IMR-90 (cell line): Measurements from ENCODE around the gene BRCA2. TPM values are rescaled to one million over a fixed set of nuclear protein-coding genes. Genes with fewer than 3 reads are reported as not detected.

Experiments used
- ATAC-seq: fragments of 200-7000 bp; cut with Tn5 transposase; 2 replicates; pipeline ENCODE4 v1.9.1; 2020; ENCODE audit warnings: low read depth, mild to moderate bottlenecking, moderate library complexity
- BruUV-seq: library from RNA; stranded (reverse); fragments of 400-500 nt; replicated peaks from 2 replicates; lab custom pipeline; 2021; lab: Mats Ljungman, UMichigan
- CTCF ChIA-PET: fragments of 300-600 bp; formaldehyde crosslinking; extraction: SDS; loops from one replicate; lab custom pipeline; 2021; ENCODE audit warnings: antibody characterized with exemption; lab: Yijun Ruan, JAX
- POLR2A ChIA-PET: fragments of 300-600 bp; sonication (Branson Sonifier 250); formaldehyde crosslinking; loops from one replicate; lab custom pipeline; 2022; ENCODE audit warnings: antibody characterized with exemption; ENCODE audit not compliant: unreplicated experiment; lab: Charles Lee
- DNase-seq: peaks from one replicate; pipeline ENCODE4 v3.0.0; 2013
- H2AFZ ChIP-seq: replicated peaks from 2 replicates; pipeline ENCODE3; 2013; ENCODE audit warnings: low read length, mild to moderate bottlenecking; ENCODE audit not compliant: poor library complexity
- H2AK5ac ChIP-seq: 2 replicates; pipeline ENCODE4 v1.6.1; 2013; ENCODE audit warnings: low read depth, low read length, inconsistent platforms
- H2AK9ac ChIP-seq: replicated peaks from 2 replicates; pipeline ENCODE3; 2013; ENCODE audit warnings: mild to moderate bottlenecking, low read depth, low read length, moderate library complexity; ENCODE audit not compliant: poor library complexity
- H2BK120ac ChIP-seq: 2 replicates; pipeline ENCODE4 v1.6.1; 2013; ENCODE audit warnings: low read depth, low read length, inconsistent platforms
- H2BK15ac ChIP-seq: 3 replicates; pipeline ENCODE4 v1.6.1; 2013; ENCODE audit warnings: low read depth, low read length, inconsistent platforms
- H2BK20ac ChIP-seq: 2 replicates; pipeline ENCODE4 v1.6.1; 2013; ENCODE audit warnings: low read depth, mild to moderate bottlenecking, inconsistent platforms, low read length, moderate library complexity
- H2BK5ac ChIP-seq: 2 replicates; pipeline ENCODE4 v1.6.1; 2013; ENCODE audit warnings: mild to moderate bottlenecking, low read depth, low read length, inconsistent platforms; ENCODE audit not compliant: poor library complexity, severe bottlenecking
- H3K14ac ChIP-seq: replicated peaks from 2 replicates; pipeline ENCODE4 v1.6.1; 2013; ENCODE audit warnings: low read depth, low read length, inconsistent platforms
- H3K18ac ChIP-seq: 2 replicates; pipeline ENCODE4 v1.6.1; 2013; ENCODE audit warnings: low read depth, low read length, control low read depth
- H3K23ac ChIP-seq: 2 replicates; pipeline ENCODE4 v1.6.1; 2013; ENCODE audit warnings: low read depth, low read length, inconsistent platforms
- H3K27ac ChIP-seq: 2 replicates; pipeline ENCODE4 v1.5.1; 2013; ENCODE audit warnings: mild to moderate bottlenecking, control low read depth, low read length; ENCODE audit not compliant: insufficient read depth
- H3K27me3 ChIP-seq: 2 replicates; pipeline ENCODE4 v1.6.1; 2013; ENCODE audit warnings: low read length; ENCODE audit not compliant: control insufficient read depth, insufficient read depth
- H3K36me3 ChIP-seq: 2 replicates; pipeline ENCODE4 v1.6.1; 2013; ENCODE audit warnings: low read length, mixed read lengths; ENCODE audit not compliant: control insufficient read depth, insufficient read depth
- H3K4ac ChIP-seq: 2 replicates; pipeline ENCODE4 v1.6.1; 2013; ENCODE audit warnings: low read depth, low read length, inconsistent platforms
- H3K4me1 ChIP-seq: 2 replicates; pipeline ENCODE4 v1.6.1; 2013; ENCODE audit warnings: low read length, mixed read lengths; ENCODE audit not compliant: control insufficient read depth, insufficient read depth
- H3K4me2 ChIP-seq: 2 replicates; pipeline ENCODE4 v1.6.1; 2013; ENCODE audit warnings: low read depth, mild to moderate bottlenecking, control low read depth, low read length, moderate library complexity
- H3K4me3 ChIP-seq: 2 replicates; pipeline ENCODE4 v1.5.1; 2013; ENCODE audit warnings: low read depth, mild to moderate bottlenecking, control low read depth, low read length, moderate library complexity; ENCODE audit not compliant: insufficient read depth
- H3K56ac ChIP-seq: 2 replicates; pipeline ENCODE4 v1.6.1; 2013; ENCODE audit warnings: low read length, inconsistent platforms; ENCODE audit not compliant: insufficient read depth; ENCODE audit errors: extremely low read depth
- H3K79me1 ChIP-seq, 2 experiments: 2 replicates each; pipeline ENCODE4 v1.6.1; 2013; ENCODE audit warnings: low read length in 2 of 2, inconsistent platforms in 1 of 2, low read depth in 1 of 2
- H3K9ac ChIP-seq: 2 replicates; pipeline ENCODE4 v1.6.1; 2013; ENCODE audit warnings: low read depth, low read length, control low read depth
- H3K9me1 ChIP-seq: 2 replicates; pipeline ENCODE4 v1.6.1; 2013; ENCODE audit warnings: low read length, inconsistent platforms; ENCODE audit not compliant: insufficient read depth
- H3K9me3 ChIP-seq: 2 replicates; pipeline ENCODE4 v1.6.1; 2013; ENCODE audit warnings: low read length; ENCODE audit not compliant: control insufficient read depth, insufficient read depth
- H4K20me1 ChIP-seq: 2 replicates; pipeline ENCODE4 v1.6.1; 2013; ENCODE audit warnings: low read length, inconsistent platforms; ENCODE audit not compliant: insufficient read depth
- H4K5ac ChIP-seq: 2 replicates; pipeline ENCODE4 v1.6.1; 2013; ENCODE audit warnings: mild to moderate bottlenecking, low read depth, low read length, control low read depth
- H4K8ac ChIP-seq, 2 experiments: 2 replicates each; pipeline ENCODE4 v1.6.1; 2013; ENCODE audit warnings: low read depth in 2 of 2, low read length in 2 of 2, control low read depth in 1 of 2, inconsistent platforms in 1 of 2
- H4K91ac ChIP-seq: 2 replicates; pipeline ENCODE4 v1.6.1; 2013; ENCODE audit warnings: low read depth, low read length, inconsistent platforms; ENCODE audit not compliant: insufficient read depth
- CEBPB ChIP-seq: IDR thresholded peaks from 2 replicates; pipeline ENCODE4 v1.6.1; 2012; ENCODE audit warnings: low read depth, low read length, improper control_type of control experiment
- NFE2L2 ChIP-seq: fragments of 150-350 bp; IDR thresholded peaks from 2 replicates; pipeline ENCODE4 v1.6.1; 2016; ENCODE audit warnings: low read depth, mild to moderate bottlenecking, low read length
- SMC3 ChIP-seq: fragments of 150-350 bp; IDR thresholded peaks from 2 replicates; pipeline ENCODE4 v1.6.1; 2016; ENCODE audit warnings: low read depth, mild to moderate bottlenecking, antibody characterized with exemption, low read length, moderate library complexity
- WGBS, 2 experiments: methylation state at CpG; one replicate each; pipeline versions ENCODE4 v1.1.5 to v1.1.7; 2013; ENCODE audit warnings: missing lambda C conversion rate in 2 of 2; ENCODE audit not compliant: insufficient read length in 1 of 2; ENCODE audit errors: extremely low coverage in 2 of 2; 5-methylcytosine and 5-hydroxymethylcytosine counted together
- dilution Hi-C: fragments of 300-500 bp; cut with HindIII; formaldehyde crosslinking; loops from one replicate; pipeline ENCODE4 v1.14.3; 2018; ENCODE audit warnings: low sequenced_read_pairs; ENCODE audit not compliant: unreplicated experiment
- in situ Hi-C: fragments of 300-500 bp; cut with MboI; formaldehyde crosslinking; loops from 3 replicates; pipeline ENCODE4 v1.14.3; 2019; ENCODE audit warnings: low sequenced_read_pairs, inconsistent platforms, mixed read lengths
- intact Hi-C: fragments of 100-400 bp; cut with micrococcal nuclease; formaldehyde crosslinking; loops from 2 replicates; pipeline ENCODE4 v1.10.0; 2022
- polyA plus RNA-seq, 3 experiments: library from polyadenylated mRNA; depleted of rRNA; stranded (reverse); fragments of >200 nt; gene quantifications; 2 replicates each; pipeline ENCODE4 v1.2.3, GENCODE V29; 2012; ENCODE audit warnings: low replicate concordance in 1 of 3
- total RNA-seq: library from RNA; depleted of rRNA; stranded (reverse); fragments of >200 nt; gene quantifications from 2 replicates; pipeline ENCODE4 v1.2.3, GENCODE V29; 2012
- TF ChIP-seq, protein P1 (sequence below): conservative IDR thresholded peaks from 2 replicates; pipeline ENCODE4 v1.5.1; 2012; ENCODE audit warnings: mild to moderate bottlenecking, low read depth, low read length, improper control_type of control experiment
- TF ChIP-seq, protein P2 (sequence below): fragments of 150-350 bp; IDR thresholded peaks from 2 replicates; pipeline ENCODE4 v1.6.1; 2017; ENCODE audit warnings: mild to moderate bottlenecking, antibody characterized with exemption, low read length, low read depth
- TF ChIP-seq, protein P3 (sequence below): fragments of 150-350 bp; IDR thresholded peaks from 2 replicates; pipeline ENCODE4 v1.6.1; 2016; ENCODE audit warnings: low read depth, mild to moderate bottlenecking, low read length, moderate library complexity, borderline replicate concordance

Gene BRCA2
- total and polyA plus RNA-seq, 2 of the 4 experiments (the other 2 are of a cell fraction), result 2.0 to 9.7 TPM

GRCh38 chr13:32448972-32449371, 133.7 kb downstream of the BRCA2 start:
- H3K9me1 ChIP-seq, result no peaks in the 10 kb centered on the region
- H2BK15ac ChIP-seq, result no peak overlapping the region
- no peaks in the 10 kb centered on the region for H3K79me1 ChIP-seq
- peaks cover 1% of the 10 kb centered on the region; the same call in 1 of the 2 replicates for H3K4me1 ChIP-seq
- no TSS peak for BruUV-seq
- no CpG with 5 or more reads among the region's 1 CpG for WGBS, 2 experiments
- no peaks in the 10 kb centered on the region for H3K27me3 ChIP-seq
- H3K18ac ChIP-seq, result no peak overlapping the region
- ChIA-PET CTCF (no interaction called here), POLR2A (no interaction called here)
- H3K56ac ChIP-seq, result no peak overlapping the region
- no peak overlapping the region for H3K23ac ChIP-seq
- TF ChIP-seq, protein P1, sequence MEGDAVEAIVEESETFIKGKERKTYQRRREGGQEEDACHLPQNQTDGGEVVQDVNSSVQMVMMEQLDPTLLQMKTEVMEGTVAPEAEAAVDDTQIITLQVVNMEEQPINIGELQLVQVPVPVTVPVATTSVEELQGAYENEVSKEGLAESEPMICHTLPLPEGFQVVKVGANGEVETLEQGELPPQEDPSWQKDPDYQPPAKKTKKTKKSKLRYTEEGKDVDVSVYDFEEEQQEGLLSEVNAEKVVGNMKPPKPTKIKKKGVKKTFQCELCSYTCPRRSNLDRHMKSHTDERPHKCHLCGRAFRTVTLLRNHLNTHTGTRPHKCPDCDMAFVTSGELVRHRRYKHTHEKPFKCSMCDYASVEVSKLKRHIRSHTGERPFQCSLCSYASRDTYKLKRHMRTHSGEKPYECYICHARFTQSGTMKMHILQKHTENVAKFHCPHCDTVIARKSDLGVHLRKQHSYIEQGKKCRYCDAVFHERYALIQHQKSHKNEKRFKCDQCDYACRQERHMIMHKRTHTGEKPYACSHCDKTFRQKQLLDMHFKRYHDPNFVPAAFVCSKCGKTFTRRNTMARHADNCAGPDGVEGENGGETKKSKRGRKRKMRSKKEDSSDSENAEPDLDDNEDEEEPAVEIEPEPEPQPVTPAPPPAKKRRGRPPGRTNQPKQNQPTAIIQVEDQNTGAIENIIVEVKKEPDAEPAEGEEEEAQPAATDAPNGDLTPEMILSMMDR, result no peak
- TF ChIP-seq NFE2L2, result no peak
- TF ChIP-seq, protein P2, sequence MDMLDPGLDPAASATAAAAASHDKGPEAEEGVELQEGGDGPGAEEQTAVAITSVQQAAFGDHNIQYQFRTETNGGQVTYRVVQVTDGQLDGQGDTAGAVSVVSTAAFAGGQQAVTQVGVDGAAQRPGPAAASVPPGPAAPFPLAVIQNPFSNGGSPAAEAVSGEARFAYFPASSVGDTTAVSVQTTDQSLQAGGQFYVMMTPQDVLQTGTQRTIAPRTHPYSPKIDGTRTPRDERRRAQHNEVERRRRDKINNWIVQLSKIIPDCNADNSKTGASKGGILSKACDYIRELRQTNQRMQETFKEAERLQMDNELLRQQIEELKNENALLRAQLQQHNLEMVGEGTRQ, result no peak
- no peak for TF ChIP-seq SMC3
- TF ChIP-seq, protein P3, sequence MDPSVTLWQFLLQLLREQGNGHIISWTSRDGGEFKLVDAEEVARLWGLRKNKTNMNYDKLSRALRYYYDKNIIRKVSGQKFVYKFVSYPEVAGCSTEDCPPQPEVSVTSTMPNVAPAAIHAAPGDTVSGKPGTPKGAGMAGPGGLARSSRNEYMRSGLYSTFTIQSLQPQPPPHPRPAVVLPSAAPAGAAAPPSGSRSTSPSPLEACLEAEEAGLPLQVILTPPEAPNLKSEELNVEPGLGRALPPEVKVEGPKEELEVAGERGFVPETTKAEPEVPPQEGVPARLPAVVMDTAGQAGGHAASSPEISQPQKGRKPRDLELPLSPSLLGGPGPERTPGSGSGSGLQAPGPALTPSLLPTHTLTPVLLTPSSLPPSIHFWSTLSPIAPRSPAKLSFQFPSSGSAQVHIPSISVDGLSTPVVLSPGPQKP, result no peak
- TF ChIP-seq CEBPB, result no peak
- H2BK20ac ChIP-seq, result no peak overlapping the region
- H2AK9ac ChIP-seq, result no peak overlapping the region
- no peak overlapping the region for H3K4me2 ChIP-seq
- H3K27ac ChIP-seq, result no peak overlapping the region
- no peak overlapping the region for H4K91ac ChIP-seq
- ATAC-seq (0 out of 2 replicates have a peak, but pooled peaks have one; percentile 32), DNase-seq (no peak)
- dilution Hi-C loops, result no loop called here
- in situ Hi-C loops, result no loop called here
- intact Hi-C loops, result loop anchor here (5.0 kb wide), 1 partner anchor 38 kb away; no protein-coding TSS in a partner anchor
- no peaks in the 10 kb centered on the region for H4K20me1 ChIP-seq
- no peak overlapping the region for H3K9ac ChIP-seq
- H2AFZ ChIP-seq, result no peak overlapping the region
- no peak overlapping the region for H3K4me3 ChIP-seq
- no peak overlapping the region for H2AK5ac ChIP-seq
- 0 out of 2 replicates have a peak, but pooled peaks cover 4% of the 10 kb centered on the region for H3K9me3 ChIP-seq
- H2BK5ac ChIP-seq, result no peak overlapping the region
- no peak overlapping the region for H4K5ac ChIP-seq
- no peaks in the 10 kb centered on the region for H3K36me3 ChIP-seq
- no peak overlapping the region for H3K4ac ChIP-seq
- H3K14ac ChIP-seq, result no peak overlapping the region
- no peak overlapping the region for H2BK120ac ChIP-seq
- H4K8ac ChIP-seq, result no peak overlapping the region
